Measurements from ENCODE around the gene GJB2. TPM values are rescaled to one million over a fixed set of nuclear protein-coding genes. Genes with fewer than 3 reads are reported as not detected.

GJB2 gene
- total RNA-seq, result 0.06 TPM in 1 of 2 replicates, not detected in the other

DNA sequence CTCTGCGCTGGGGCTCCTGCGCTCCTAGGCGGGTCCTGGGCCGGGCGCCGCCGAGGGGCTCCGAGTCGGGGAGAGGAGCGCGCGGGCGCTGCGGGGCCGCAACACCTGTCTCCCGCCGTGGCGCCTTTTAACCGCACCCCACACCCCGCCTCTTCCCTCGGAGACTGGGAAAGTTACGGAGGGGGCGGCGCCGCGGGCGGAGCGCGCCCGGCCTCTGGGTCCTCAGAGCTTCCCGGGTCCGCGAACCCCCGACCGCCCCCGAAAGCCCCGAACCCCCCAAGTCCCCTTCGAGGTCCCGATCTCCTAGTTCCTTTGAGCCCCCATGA lies at the start of gene GJB2:
TSS of gene GJB2 (minus strand) at position 103 of the 326 bp plus-strand sequence. CDS start 3,357 bp downstream, outside the sequence.

DNA sequence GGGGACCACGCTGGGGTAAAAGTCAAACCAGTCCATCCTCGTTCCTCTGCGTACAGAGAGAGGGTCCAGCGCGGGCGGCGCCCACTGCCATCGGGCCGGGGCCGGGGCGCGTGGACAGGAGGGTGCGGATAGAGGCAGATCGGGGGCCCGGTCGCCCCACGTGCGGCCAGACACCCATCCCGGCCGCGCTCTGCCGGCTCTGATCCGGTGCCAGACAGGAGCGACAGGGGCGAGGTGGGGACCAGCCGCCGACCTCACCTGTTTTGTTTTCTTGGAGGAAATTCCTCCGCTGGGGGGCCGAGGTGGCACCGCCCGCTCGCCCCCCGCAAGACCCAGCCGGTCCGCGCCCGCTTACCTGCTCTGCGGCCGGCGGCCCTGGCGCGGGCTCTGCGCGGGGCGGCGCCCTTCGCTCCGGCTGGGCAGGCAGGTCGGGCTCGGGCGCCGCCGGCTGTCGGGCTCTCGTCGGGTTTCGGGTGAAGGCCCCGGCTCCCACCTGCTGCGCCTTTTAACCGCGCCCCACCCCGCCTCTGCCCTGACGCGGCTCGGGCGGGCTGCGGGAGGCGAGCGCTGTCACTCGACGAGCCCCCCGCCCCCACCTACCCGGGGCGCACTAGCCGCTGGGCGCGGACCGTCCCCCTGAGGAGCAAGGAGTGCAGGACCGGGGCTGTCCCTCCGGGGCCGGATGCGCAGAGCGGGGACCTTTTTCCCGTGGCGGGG lies 39.3 kb upstream of the GJB2 start, which contains the start of gene GJB6:
TSS of gene GJB6 (minus strand) at position 481 of the 717 bp plus-strand sequence. CDS start 8,839 bp downstream, outside the sequence.

DNA sequence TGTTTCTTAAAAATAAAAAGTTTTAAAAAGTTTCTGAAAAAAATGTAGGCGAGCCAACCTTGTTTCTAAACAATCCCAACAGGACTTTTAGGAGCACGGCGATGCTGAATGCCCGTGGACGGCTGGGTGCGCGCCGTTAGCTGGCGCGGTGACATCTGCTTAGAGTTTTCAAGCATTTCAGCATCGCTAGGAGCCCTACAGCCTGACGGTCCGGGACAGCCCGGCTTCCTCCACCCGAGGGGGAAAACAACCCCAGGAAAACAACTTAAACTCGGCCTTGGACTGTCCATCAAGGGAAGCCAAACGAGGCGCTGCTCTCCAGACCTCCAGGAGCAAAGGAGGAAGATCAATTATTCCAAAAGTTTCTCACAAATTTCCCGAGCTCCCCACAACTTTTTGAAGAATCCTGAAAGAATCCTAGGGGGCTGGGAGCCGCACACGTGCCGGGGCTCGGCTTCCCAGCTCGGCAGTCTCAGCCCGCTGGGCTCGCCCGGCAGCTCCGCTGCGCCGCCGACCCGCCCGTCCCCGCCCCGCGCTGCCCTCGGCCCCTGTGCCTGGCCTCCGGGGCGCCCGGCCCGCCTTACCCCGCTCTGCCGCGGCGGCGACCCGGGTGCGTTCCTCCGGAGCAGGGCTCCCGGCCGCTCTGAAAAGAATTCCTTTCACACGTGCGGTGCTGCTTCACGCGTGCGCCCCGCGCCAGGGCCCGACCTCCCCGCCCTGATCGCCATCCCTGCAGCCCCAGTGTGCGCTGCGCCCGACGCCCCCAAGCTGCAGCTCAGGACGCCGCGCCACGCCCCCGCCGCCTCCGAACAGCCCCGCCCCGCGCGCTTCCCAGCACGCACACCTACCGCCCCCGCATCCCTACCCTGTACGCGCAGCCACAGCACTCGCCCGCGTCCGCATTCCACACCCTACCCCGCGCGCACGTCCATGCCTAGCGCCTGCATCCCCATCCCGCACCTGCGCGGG lies 32.1 kb downstream of the GJB2 start, which contains the start of gene GJA3:
TSS of gene GJA3 (minus strand) at position 747 of the 969 bp plus-strand sequence. CDS start 17,764 bp downstream, outside the sequence.

Other genes starting within 250 kb of the GJB2 start
- 27.9 and 43.9 TPM in 2 replicates for gene ZMYM2, start 234.2 kb downstream of the GJB2 start, total RNA-seq
- under 0.01 and 0.06 TPM in 2 replicates for gene GJA3, start 31.9 kb downstream of the GJB2 start, total RNA-seq
- gene GJB6, start 39.4 kb upstream of the GJB2 start, total RNA-seq, result not detected in 2 replicates